ENCODE measurements around the gene TUBA8.
"Not testable (repeated sequence)": the region's sequence is repeated elsewhere in the genome, so short reads cannot be mapped to it uniquely, and the experiment has no call there.

TUBA8 gene

DNA sequence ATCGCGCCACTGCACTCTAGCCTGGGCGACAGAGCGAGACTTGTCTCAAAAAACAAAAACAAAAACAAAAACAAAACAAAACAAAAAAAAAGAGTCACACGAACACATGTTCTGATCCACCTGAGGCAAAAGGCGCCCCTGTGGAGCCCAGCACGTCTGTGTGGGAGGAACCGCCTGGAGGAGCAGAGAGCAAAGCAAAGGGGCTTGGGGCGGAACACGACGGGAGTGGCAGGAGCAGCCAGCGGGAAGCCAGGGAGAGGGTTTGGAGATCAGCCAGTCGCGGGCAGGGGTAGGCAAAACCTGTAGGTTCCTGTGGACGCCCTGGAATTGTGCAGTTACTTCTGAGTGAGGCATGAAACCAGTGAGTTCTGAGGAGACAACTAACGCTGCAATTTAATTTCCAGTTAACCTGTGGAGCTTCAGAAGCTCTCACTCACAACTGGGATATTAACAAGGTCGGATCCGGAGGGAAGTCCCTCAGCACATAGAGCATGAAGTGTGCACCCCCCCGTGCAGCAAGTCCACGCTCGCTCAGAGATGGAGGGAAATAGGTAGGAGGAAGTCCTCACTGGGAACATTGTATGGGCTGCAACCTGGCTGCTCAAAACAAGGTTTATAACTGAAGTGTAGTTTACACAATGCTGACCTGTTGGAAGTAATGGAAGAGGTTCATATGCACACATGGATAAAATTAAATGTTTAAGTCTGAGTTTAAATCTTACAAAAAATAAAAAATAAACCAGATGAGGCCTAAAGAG lies 26.1 kb downstream of the TUBA8 start:
- no peak for DNase-seq

DNA sequence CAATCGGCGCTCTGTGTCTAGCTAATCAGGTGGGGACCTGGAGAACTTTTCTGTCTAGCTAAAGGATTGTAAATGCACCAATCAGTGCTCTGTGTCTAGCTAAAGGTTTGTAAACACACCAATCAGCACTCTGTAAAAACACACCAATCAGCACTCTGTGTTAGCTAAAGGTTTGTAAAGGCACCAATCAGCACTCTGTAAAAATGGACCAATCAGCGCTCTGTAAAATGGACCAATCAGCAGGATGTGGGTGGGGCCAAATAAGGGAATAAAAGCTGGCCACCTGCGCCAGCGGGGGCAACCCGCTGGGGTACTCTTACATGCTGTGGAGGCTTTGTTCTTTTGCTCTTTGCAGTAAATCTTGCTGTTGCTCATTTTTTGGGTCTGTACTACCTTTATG lies 30.4 kb downstream of the TUBA8 start:
- not testable (repeated sequence) for DNase-seq

DNA sequence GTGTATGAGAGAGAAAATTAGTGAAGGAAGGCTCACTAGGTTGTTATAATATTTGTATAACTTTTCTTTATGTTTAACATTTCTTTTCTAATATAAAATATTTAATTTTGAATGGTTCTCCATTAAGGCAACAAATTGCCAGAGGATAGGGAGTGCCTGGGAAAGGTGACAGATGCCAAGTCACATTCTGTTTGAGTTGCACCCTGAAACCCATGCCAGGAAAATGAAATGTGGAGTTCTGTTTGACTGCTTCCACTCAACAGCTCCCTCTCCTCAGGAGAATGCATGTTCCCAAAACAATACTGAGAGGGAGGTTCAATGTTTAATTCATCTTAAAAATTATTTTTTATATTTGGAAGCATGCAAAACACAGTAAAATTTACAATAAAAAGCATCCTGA lies 33.5 kb downstream of the TUBA8 start:
- no peak for DNase-seq

DNA sequence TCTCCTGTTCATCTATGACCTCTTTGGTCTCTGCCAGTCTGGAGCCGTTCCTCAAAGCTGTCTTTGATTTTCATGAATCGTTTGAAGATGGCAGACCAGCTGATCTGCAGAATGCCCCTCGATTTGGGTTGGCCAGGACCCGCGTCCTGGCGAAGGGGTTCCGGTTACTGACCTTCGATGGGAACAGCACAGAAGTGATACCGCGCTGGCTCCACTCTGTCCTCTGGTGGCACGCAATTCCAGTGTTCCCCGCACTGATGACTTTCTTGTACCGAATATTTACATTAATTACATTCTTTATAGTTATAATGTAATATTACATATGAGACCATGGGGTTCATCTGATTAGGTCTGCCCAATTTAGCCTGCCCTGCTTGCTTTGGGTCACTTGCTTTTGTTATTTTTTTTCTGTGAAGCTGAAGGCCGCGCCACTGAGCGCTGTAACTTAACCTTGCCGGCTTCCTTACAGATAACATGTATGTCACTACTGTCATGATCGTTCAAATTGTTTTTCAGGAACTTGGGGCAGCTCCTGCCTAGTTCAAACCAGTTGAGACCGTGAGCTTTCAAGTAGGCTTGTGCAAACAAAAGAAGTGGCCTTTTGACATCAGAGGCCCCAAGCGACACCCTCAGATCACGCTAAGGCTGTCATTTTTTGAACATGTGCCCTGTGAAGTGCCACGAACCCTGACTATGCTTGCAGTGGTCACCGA lies 35.2 kb downstream of the TUBA8 start:
- DNase-seq, result no peak

DNA sequence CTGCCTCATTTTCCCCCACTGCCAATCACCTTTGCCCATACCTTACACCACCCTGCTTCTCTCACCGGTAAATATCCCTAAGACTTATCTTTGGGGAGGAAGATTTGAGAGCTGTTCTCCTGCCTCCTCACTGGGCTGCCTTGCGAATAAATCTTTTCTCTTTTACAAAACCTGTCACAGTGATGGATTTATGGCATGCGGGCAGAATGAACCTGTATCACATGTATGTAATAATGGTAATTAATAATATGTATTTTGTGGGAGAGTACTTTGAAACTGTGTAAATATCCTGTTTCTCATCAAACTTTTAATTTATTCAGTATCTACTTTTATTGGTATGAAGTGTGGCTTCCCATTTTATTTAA lies 35.8 kb downstream of the TUBA8 start:
- DNase-seq, result no peak

DNA sequence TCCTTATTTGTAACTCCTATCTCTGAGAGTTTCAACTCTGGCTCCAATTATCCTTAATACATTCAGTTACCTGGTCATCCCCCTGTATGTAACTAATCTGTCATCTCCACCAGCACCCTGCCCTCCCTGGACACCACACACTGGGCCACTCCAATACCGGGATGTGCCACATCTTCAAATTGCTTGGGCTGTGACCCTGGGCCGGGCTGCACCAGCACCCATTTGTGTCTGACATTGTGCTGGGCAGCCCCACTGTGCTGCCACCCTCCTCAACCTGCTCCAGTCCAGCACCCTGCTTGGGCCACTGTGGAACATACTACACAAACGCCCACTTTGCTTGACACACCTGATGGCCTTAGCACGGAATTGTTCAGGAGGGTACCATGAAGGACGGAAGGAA lies 37.2 kb downstream of the TUBA8 start:
- no peak for DNase-seq

DNA sequence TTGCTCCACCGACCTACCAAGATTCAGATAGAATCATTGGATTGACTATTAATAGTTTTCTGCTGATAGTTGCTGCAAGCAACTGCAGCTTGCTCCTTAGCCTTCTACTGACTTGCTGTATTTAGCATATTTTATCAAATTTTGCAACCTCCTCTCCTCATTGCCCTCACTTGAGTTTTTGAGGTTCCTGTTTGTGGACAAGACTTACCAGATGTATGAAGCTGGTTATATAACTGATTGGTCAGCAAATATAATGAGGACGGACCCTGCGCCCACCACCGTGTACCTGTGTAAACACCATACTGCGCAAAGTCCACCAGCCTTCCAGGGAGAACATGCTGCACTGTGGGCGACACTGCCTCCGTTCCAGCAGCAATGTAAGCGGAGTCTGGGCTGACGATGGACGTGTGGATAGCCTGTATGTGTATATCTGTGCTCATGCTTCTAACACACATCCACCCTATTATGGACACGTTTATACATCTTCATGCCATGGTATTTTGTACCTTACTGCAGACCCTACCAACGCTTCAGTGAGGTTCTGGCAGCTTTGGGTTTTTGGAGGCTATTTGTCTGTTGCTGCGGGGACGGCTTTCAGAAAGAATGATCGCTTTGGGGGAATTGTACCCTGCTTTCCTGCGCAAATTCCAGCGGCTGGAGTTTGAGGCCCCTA lies 37.8 kb downstream of the TUBA8 start:
- DNase-seq, result no peak

DNA sequence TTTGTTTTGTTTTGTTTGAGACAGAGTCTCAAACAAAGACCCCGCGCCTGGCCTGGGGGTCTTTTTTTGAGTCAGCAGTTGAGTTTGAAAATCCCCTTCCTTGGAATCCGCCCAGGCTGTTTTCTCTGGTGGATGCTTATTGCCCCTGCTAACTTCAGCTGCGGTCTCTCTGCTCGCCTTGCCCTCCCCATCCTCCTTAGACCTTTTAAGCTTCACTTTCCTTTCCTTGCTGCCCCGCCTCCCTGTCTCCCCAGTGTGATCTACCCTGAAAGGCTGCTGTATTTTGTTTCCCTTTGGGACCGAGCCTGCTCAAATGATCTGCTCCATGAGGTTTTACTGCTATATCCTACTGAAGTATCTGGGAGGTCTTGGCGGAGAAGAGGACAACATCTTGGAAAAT lies 41.9 kb downstream of the TUBA8 start:
- DNase-seq, result peak; percentile 49

DNA sequence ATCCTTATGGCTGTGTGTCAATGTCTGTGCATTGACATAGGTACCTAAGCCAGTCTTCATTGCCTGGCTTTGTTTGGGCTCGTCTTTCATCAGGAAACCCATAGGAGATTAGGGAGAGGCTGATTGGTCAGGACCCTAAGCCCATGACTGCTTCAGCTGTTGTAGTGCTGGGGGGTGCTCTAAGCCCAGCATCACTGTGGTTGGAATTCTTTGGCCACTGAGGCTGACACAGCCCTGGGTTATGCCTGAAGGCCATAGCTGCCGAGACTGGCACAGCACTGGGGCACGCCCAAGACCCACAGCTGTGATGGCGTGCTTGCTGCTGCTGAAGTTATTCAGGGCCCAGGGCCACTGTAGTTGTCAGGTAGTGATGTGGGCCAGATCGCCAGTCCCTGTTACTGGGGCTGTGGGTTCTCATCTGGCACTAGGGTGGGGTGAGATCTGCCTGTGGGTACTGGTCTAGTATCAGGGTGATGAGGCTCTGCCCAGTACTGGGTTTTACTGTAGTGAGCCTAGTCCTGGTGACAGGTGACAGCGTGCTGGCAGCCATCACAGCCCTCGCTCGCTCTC lies 44.3 kb downstream of the TUBA8 start:
- no peak for DNase-seq

DNA sequence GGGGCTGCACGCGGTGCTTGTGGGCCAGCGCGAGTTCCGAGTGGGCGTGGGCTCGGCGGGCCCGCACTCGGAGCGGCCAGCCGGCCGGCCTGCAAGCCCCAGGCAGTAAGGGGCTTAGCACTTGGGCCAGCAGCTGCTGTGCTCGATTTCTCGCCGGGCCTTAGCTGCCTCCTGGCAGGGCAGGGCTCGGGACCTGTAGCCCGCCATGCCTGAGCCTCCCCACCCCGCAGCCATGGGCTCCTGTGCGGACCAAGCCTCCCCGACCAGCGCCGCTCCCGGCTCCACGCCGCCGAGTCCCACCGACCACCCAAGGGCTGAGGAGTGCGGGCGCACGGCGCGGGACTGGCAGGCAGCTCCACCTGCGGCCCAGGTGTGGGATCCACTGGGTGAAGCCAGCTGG lies 44.9 kb downstream of the TUBA8 start:
- not testable (repeated sequence) for DNase-seq

DNA sequence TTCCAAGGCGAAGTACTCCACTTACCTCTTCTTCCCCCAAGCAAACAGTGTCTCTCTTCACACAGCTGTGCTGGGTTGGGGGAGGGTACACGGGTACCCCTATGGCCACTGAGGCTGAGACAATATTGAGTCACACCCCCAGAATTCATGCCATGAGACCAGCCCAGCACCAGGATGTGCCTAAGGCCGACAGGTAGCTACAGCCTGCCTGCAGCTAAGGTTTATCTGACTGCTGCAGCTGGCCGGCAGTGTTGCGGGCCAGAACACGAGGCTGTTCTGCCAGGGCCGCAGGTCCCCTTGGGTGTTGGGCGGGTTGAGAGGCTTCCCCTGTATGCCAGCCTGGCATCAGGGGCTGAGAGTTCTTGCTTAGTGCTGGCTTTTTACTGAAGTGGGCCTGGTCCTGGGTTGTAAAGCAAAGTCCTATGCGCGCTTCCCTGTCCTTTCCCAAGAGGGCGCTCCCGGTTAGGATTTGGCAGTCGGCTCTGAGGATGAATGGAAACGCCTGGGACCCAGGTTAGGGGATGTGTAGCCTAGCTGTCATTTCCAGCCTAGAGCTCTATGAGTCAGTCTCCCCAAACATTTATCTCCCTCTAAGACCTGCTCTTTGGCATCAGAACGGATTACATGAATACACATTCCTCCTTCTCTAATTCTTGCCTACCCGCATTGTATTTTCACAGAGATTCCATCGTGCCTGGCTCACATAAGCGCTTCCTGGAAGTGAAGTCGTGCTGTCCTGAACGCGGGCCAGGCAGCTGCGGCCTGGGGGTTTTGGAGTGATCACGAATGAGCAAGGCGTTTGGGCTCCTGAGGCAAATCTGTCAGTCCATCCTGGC lies 46.5 kb downstream of the TUBA8 start:
- DNase-seq, result peak; percentile 27

DNA sequence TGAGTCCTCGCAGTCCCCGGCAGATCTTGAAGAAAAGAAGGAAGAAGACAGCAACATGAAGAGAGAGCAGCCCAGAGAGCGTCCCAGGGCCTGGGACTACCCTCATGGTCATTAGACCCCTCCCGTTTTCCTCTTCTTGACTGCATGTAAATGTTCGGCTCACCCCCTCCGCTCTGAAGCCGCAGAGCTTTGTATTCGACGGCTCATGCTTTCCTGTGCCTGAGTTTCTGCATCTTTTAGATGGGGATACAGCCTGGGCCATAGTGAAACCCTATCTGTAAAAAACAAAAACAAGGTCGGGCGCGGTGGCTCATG lies 47.1 kb downstream of the TUBA8 start:
- no peak for DNase-seq

DNA sequence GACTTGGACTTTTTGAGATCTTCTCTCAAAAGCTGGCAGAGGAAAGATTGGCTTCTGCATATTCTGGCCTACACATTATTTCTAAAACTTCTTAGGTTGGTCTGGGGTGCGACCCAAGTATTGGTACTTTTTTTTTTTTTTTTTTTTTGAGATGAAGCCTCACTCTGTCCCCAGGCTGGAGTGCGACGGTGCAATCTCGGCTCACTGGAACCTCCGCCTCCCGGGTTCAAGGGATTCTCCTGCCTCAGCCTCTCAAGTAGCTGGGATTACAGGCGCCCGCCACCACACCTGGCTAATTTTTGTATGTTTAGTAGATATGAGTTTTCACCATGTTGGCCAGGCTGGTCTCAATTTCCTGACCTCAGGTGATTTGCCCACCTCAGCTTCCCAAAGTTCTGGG lies 50.0 kb downstream of the TUBA8 start:
- not testable (repeated sequence) for DNase-seq

DNA sequence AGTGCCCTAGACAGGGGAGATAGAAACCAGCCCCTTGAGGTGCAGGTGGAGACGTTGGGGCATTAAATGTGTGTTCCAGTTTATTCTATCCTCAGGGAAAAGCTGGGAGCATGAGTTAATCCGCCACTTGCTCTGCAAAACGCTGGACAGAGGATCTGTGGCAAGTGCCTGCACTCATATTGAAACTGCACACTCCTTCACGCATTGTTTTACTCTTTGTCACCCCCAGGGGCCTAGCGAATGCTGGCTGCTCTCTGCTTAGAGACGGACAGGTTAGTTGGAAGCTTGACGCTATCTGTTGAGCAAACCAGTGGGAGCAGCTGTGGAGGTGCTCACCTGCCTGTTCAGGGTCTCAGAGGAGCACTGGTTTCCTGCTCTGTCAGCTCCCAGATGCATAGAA lies 53.2 kb downstream of the TUBA8 start:
- DNase-seq, result not testable (repeated sequence)

DNA sequence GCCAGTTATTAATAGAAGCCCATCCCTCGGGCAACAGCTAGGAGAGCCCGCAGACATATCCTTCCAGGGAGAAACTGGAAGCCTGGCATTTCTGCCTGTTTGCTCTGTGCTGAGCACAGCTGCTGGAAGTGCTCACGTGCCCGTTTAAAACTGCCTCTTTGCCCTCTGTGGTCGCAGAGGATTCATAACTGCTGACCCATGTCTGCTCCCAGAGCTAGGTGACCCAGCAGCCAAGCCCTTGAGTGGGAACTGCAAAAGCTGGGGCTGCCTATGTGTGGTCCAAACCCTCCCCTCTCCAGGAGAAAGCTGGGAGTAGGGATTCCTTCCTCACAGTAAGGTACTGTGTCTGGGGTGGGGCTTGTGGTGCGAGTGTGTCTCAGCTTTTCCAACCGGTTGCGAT lies 54.0 kb downstream of the TUBA8 start:
- not testable (repeated sequence) for DNase-seq

DNA sequence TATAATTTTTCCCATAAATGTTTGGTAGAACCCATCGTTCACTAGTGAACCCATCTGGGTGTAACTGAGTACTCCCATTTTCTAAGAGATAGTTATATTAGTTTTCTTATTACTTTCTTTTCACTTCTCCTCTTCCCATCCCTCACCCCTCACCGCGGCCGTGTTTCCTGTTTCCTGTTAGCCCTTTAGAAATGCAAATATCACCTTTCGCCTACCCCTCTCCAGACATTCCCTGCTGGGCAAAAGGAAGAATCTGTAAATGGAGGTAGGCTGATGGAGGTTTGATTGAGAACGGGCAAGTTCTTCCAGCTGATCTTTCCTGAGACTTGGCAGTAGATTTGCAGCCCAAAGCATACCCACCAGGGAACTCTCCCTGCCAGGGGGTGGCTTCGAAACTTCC lies 54.7 kb downstream of the TUBA8 start:
- DNase-seq, result not testable (repeated sequence)

DNA sequence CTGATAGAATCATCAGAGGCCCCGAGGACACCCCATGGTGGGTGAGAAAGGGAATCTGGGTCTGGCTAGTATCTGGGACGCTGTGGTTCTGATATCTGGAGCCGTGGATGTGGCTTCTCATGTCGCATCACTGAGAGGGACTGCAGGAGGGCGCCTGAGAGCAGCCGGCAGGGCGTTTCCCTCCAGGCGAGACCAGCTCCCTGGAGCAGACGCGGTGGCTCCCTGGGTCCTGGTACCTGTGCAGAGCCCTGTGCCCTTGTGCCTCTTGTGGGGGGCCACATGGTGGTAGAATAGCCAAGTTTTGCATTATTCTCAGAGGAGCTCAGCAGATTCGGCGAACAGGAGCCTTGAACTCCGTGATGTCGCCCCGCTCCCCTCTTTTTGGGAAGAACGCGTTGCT lies 59.7 kb downstream of the TUBA8 start:
- DNase-seq, result not testable (repeated sequence)

DNA sequence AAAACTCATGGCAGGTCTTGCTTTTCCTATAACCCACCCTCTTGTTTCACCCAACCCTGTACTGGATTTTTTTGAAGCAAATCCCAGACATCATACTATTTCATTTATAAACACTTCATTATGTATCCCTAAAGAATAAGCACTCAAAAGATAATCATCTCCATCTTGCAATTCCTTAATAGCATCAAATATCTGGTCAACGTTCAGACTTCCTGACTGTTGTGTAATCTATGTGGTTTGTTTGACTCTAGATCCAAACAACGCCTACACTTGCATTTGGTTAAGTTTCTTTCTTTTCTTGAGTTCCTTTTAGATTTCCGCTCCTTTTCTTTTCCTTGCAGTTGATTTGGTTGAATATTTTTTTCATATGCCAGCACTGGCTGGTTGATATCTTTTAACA lies 61.6 kb downstream of the TUBA8 start:
- DNase-seq, result peak; percentile 5

DNA sequence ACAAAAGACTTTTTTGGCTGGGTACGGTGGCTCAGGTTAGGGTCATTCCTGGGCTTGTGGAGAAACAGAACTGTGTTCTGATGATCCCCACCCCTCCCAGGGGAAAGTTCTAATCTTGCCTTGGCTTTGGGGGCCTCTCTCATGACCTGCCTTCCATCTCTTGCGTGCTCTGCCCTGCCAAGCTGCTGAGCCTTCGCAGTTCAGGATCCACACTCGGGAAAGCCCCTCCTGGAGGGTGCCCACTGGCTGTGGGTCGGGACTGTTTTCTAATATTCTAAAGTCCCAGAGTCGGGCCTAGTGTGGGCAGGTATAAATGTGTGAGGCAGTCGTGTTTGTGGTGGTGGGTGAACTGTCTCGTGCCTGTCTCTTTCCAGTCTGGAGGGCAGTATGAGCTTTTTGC lies 62.2 kb downstream of the TUBA8 start:
- not testable (repeated sequence) for DNase-seq

DNA sequence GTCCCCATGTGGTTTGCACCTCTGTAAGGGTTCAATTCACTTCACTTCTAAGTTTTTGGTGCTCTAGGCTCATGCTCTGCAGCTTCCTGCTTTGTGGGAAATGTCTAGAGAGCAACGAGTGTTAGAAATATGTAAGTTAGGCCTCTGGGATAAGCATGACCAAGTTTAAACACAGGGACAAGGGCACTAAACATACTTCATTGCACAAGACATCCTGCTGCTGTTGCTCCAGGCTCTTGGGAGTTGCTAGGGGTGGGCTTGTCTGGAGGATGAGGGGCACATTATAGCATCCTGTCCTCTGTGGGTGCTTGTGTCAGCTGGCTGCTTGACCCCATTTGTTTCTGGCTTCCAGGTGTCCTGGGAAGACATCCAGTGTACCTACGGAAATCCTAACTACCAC lies 62.8 kb downstream of the TUBA8 start:
- DNase-seq, result not testable (repeated sequence)
